GM12891 (cell line): ENCODE data around the gene NCMAP.

Experiments
- POLR2A ChIP-seq: IDR thresholded peaks from 2 replicates; pipeline ENCODE4 v1.6.1; 2011; ENCODE audit warnings: low read depth, low read length, control low read depth
- POLR2AphosphoS5 ChIP-seq: IDR thresholded peaks from 2 replicates; pipeline ENCODE4 v1.6.1; 2011; ENCODE audit warnings: low read depth, low read length, control low read depth

DNA sequence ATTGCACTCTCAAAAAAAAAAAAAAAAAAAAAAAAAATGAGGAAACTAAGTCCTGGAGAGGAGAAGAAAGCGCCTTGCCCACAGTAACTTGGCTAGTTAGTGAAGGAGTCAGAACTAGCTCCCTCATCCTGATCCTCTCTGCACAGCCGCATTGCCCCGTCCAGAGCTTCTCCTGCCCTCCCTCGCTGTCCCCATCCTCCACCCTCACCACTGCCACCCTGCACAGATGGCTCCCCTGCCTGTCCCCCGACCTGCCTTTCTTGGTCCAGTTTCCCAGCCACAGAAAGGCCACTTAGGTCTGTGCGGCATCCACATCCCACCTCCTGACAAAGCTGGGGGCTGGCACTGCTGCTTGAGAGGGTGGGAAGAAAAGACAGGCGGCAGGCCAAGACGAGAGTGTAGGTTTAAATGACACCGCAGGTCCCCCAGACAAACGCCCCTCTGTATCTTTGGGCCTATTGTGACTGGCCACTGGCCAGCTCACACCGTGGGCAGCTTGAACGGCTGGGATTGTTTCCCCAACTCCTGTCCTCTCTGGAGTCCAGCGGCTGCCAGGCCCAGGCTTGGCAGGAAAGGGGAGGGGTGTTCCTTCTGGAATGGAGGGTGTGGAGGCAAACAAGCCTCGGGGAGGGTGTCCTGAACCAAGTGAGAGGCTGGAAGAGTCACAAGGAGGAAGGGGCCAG, 20.2 kb downstream of the NCMAP start:
- TF ChIP-seq POLR2AphosphoS5 (no peak), POLR2A (no peak)
